Measurements from ENCODE around the gene PDGFRA.
"Not testable (repeated sequence)": the region's sequence is repeated elsewhere in the genome, so short reads cannot be mapped to it uniquely, and the experiment has no call there.

Gene PDGFRA

GRCh38 chr4:54334769-54335168, 105.7 kb downstream of the PDGFRA start:
- POLR2A ChIA-PET: not testable (repeated sequence)

GRCh38 chr4:54337009-54337408, 107.9 kb downstream of the PDGFRA start:
- ChIA-PET POLR2A (interaction anchor here (0.6 kb wide), 1 partner anchor 382 kb away, joined by 3 read pairs; no protein-coding TSS in a partner anchor), CTCF (interaction anchor here (0.6 to 1.3 kb wide), 2 partner anchors 18 to 149 kb away, joined by 3 to 4 read pairs; no protein-coding TSS in a partner anchor)
- Histone ChIP-seq H3K27ac (ENCODE audit: extremely low read depth, low read depth, low read length) (no peak overlapping the region), H3K4me3 (ENCODE audit: low read depth, low read length) (no peak overlapping the region), H3K4me1 (ENCODE audit: control insufficient read depth, insufficient read depth, low read length) (no peaks in the 10 kb centered on the region), H3K36me3 (ENCODE audit: control insufficient read depth in 2 of 2, insufficient read depth in 1 of 2, low read length in 2 of 2) (no peaks in the 10 kb centered on the region), H3K9me3 (ENCODE audit: control insufficient read depth, insufficient read depth, low read depth, low read length) (no peaks in the 10 kb centered on the region)
- TF ChIP-seq ZNF404 (tag by site-specific recombination; IDR thresholded peaks at IDR 0.05): no peak
- no peak for TF ChIP-seq ZXDB (tag by site-specific recombination; IDR thresholded peaks at IDR 0.05)
- no peak for TF ChIP-seq ZNF19 (tag by site-specific recombination; IDR thresholded peaks at IDR 0.05; ENCODE audit: low read depth)
- TF ChIP-seq CTCF (tag by site-specific recombination; IDR thresholded peaks at IDR 0.05): no peak
- no peak for TF ChIP-seq ZNF16 (tag by site-specific recombination; IDR thresholded peaks at IDR 0.05; ENCODE audit: low read depth)
- no peak for TF ChIP-seq ZNF433 (tag by site-specific recombination; IDR thresholded peaks at IDR 0.05; ENCODE audit: low read depth)

More at GRCh38 chr4:54334769-54335168, 105.7 kb downstream of the PDGFRA start:
- H3K4me3 ChIP-seq (ENCODE audit: low read depth, low read length); H3K27ac ChIP-seq (ENCODE audit: extremely low read depth, low read depth, low read length); H3K9me3 ChIP-seq (ENCODE audit: control insufficient read depth, insufficient read depth, low read depth, low read length); H3K4me1 ChIP-seq (ENCODE audit: control insufficient read depth, insufficient read depth, low read length); H3K36me3 ChIP-seq (ENCODE audit: control insufficient read depth in 2 of 2, insufficient read depth in 1 of 2, low read length in 2 of 2): not testable (repeated sequence)
- TF ChIP-seq ZNF366 (tag by site-specific recombination; conservative IDR thresholded peaks at IDR 0.05): peak; percentile 64
- CTCF ChIA-PET: interaction anchor here (1.1 kb wide), 1 partner anchor 12 kb away, joined by 3 read pairs; no protein-coding TSS in a partner anchor

GRCh38 chr4:54342067-54342466, 113.0 kb downstream of the PDGFRA start:
- H3K4me1 ChIP-seq (ENCODE audit: control insufficient read depth, insufficient read depth, low read length); H3K27ac ChIP-seq (ENCODE audit: extremely low read depth, low read depth, low read length); H3K9me3 ChIP-seq (ENCODE audit: control insufficient read depth, insufficient read depth, low read depth, low read length); POLR2A ChIA-PET; H3K4me3 ChIP-seq (ENCODE audit: low read depth, low read length); H3K36me3 ChIP-seq (ENCODE audit: control insufficient read depth in 2 of 2, insufficient read depth in 1 of 2, low read length in 2 of 2): not testable (repeated sequence)
- CTCF ChIA-PET: interaction anchor here (0.8 kb wide), 1 partner anchor 98 kb away, joined by 3 read pairs; no protein-coding TSS in a partner anchor

Data from HEK293 (cell line).